Ovary (tissue), 9 donors: ENCODE data around the gene DPAGT1. TPM values are rescaled to one million over a fixed set of nuclear protein-coding genes. Genes with fewer than 3 reads are reported as not detected.

Experiments
- DNase-seq, 5 donors: peaks; one replicate each; pipeline ENCODE4 v3.0.0-alpha.2; 2019 to 2020
- H3K27ac ChIP-seq, 2 donors: fragments of 200-600 bp; one replicate each; pipeline versions ENCODE4 v1.5.1 to v1.8.0; 2019 to 2022
- H3K27me3 ChIP-seq: fragments of 200-600 bp; one replicate; pipeline ENCODE4 v1.8.0; 2022
- H3K36me3 ChIP-seq: fragments of 200-600 bp; sonication (generic); one replicate; pipeline ENCODE4 v1.5.1; 2019
- H3K4me1 ChIP-seq: one replicate; pipeline ENCODE4 v1.8.1; 2013; ENCODE audit warnings: mild to moderate bottlenecking, moderate library complexity; ENCODE audit not compliant: insufficient read depth
- H3K4me3 ChIP-seq: fragments of 200-600 bp; sonication (generic); one replicate; pipeline ENCODE4 v1.5.1; 2017
- H3K9me3 ChIP-seq, 2 donors: fragments of 200-600 bp in 1 of 2; sonication (generic) in 1 of 2; one replicate each; pipeline versions ENCODE4 v1.5.1 to v1.8.1; 2013 to 2019; ENCODE audit warnings: mild to moderate bottlenecking in 1 of 2, moderate library complexity in 1 of 2
- CTCF ChIP-seq, 3 donors: fragments of 450-650 bp in 2 of 3; fragments of 200-600 bp in 1 of 3; IDR thresholded peaks; one replicate each; pipeline versions ENCODE4 v1.5.1 to v1.8.0; 2016 to 2022; ENCODE audit warnings: antibody characterized with exemption in 3 of 3, mild to moderate bottlenecking in 1 of 3
- EP300 ChIP-seq: sonication (generic); formaldehyde crosslinking; IDR thresholded peaks from one replicate; pipeline ENCODE4 v1.6.1; 2017; ENCODE audit warnings: antibody characterized with exemption
- POLR2A ChIP-seq: fragments of 450-650 bp; IDR thresholded peaks from one replicate; pipeline ENCODE4 v1.6.1; 2017; ENCODE audit warnings: antibody characterized with exemption, mild to moderate bottlenecking, moderate library complexity
- WGBS, 3 donors: extraction: QIAGEN DNeasy Blood & Tissue Kit in 1 of 3; methylation state at CpG; one replicate each; pipeline versions ENCODE4 v1.1.5 to v1.1.7; 2013 to 2017; 5-methylcytosine and 5-hydroxymethylcytosine counted together
- intact Hi-C, 4 donors: fragments of 100-400 bp; cut with DNase I; formaldehyde crosslinking; loops; one replicate each; pipeline versions ENCODE4 v1.11.0 to v1.15.1; 2022 to 2023
- polyA plus RNA-seq, 2 donors: library from polyadenylated mRNA; stranded (reverse); fragments of 200-250 nt in 1 of 2; fragments of 350-450 nt in 1 of 2; fragmentation: Illumina TruSeq in 1 of 2; extraction: RNeasy Lipid Tissue Mini Kit (QIAGEN cat#74804) in 1 of 2; gene quantifications; one replicate each; pipeline ENCODE4 v1.2.3, GENCODE V29; 2013 to 2014
- total RNA-seq, 7 donors: library from RNA; depleted of rRNA in 2 of 7; stranded (reverse); fragments of >200 nt in 2 of 7; fragmentation: NEBNext Ultra II Directional in 3 of 7; extraction: Animal tissue kit (Norgen Biotek cat#: 25700) in 3 of 7; gene quantifications; one replicate each; pipeline versions ENCODE4 v1.1.0 to v1.2.4, GENCODE V29; 2016 to 2023
- donor health status: DM: no; HTN: no; CAD: no; lungs with moderate emphysema.
- donor health status: DM: no; HTN: no; CAD: no.
- donor health status: Bipolar disorder and iron deficiency.
- donor health status: DM: yes; HTN: yes; CAD: no.
- donor health status: DM: no; HTN: no; CAD: no.
- donor health status: DM: yes; HTN: yes; CAD: no.

Gene DPAGT1
- total and polyA plus RNA-seq, 9 donors = 14.1 to 61.4 (median 24.4) TPM

- H3K4me1 ChIP-seq = no peaks in the 10 kb centered on the region
- H3K36me3 ChIP-seq = no peaks in the 10 kb centered on the region
- H3K27me3 ChIP-seq = no peaks in the 10 kb centered on the region
- H3K4me3 ChIP-seq = no peak overlapping the region
- no peak overlapping the region for H3K27ac ChIP-seq
- intact Hi-C loops = loop anchor here in 1 of 4 donors (10.0 kb wide), 1 partner anchor 50 kb away; the partner anchor contains the start of gene NHERF4
- DNase-seq = peak in 1 of 5 donors; percentile 30
- 54 to 62% (median 55%) methylated on average over 4 of the region's 4 CpGs for WGBS, 3 donors
- TF ChIP-seq POLR2A = no peak
- TF ChIP-seq EP300 = no peak
- TF ChIP-seq CTCF (IDR thresholded peaks at IDR 0.05) = no peak
- no peaks in the 10 kb centered on the region for H3K9me3 ChIP-seq
Measured at GRCh38 chr11:119134389-119134978, 32.8 kb upstream of the DPAGT1 start.

- Histone ChIP-seq H3K9me3 (no peaks in the 10 kb centered on the region), H3K4me3 (no peak overlapping the region), H3K27me3 (no peaks in the 10 kb centered on the region), H3K36me3 (no peaks in the 10 kb centered on the region), H3K27ac (no peak overlapping the region), H3K4me1 (no peaks in the 10 kb centered on the region)
- peak in 3 of 5 donors; percentile 46 to 70 (median 49) for DNase-seq
- intact Hi-C loops = loop anchor here in 1 of 4 donors (10.0 kb wide), 1 partner anchor 54 kb away; the partner anchor contains the start of gene NHERF4
- TF ChIP-seq EP300 = no peak
- TF ChIP-seq CTCF (IDR thresholded peaks at IDR 0.05) = no peak
- no peak for TF ChIP-seq POLR2A
- WGBS, 3 donors = 24 to 44% (median 33%) methylated on average over 3 of the region's 3 CpGs
Measured at GRCh38 chr11:119130662-119131061, 29.0 kb upstream of the DPAGT1 start.

GRCh38 chr11:119126675-119127268, 25.1 kb upstream of the DPAGT1 start:
- no peak for TF ChIP-seq CTCF (IDR thresholded peaks at IDR 0.05)
- TF ChIP-seq EP300 = no peak
- Histone ChIP-seq H3K9me3 (no peaks in the 10 kb centered on the region), H3K27me3 (no peaks in the 10 kb centered on the region), H3K27ac (no peak overlapping the region), H3K36me3 (no peaks in the 10 kb centered on the region), H3K4me1 (peaks cover 8% of the 10 kb centered on the region), H3K4me3 (no peak overlapping the region)
- WGBS, 3 donors = 30 to 47% (median 30%) methylated on average over 5 of the region's 5 CpGs
- peak in 1 of 5 donors; percentile 55 for DNase-seq
- intact Hi-C loops = no loop called here

GRCh38 chr11:119125821-119126220, 24.2 kb upstream of the DPAGT1 start:
- 88 to 90% (median 88%) methylated on average over 6 of the region's 6 CpGs for WGBS, 3 donors
- intact Hi-C loops = no loop called here

More at GRCh38 chr11:119125821-119126220, 24.2 kb upstream of the DPAGT1 start:
- no peak overlapping the region for H3K27ac ChIP-seq
- H3K27me3 ChIP-seq = no peaks in the 10 kb centered on the region
- no peak for TF ChIP-seq EP300
- no peak for TF ChIP-seq POLR2A
- TF ChIP-seq CTCF (IDR thresholded peaks at IDR 0.05) = no peak
- H3K4me1 ChIP-seq = peaks cover 8% of the 10 kb centered on the region
- DNase-seq = no peak
- no peaks in the 10 kb centered on the region for H3K9me3 ChIP-seq
- H3K36me3 ChIP-seq = no peaks in the 10 kb centered on the region
- H3K4me3 ChIP-seq = no peak overlapping the region
